ENCODE data around the gene GPC5. TPM values are rescaled to one million over a fixed set of nuclear protein-coding genes. Genes with fewer than 3 reads are reported as not detected.

Gene GPC5
- total RNA-seq, 1 donor from 2014 or later = 0.28 TPM

- TF ChIP-seq CTCF (conservative IDR thresholded peaks at IDR 0.05) = no peak
- DNase-seq (ENCODE audit: low read depth, low spot score) = no peak
Observed at GRCh38 chr13:91574766-91575165, 176.3 kb downstream of the GPC5 start.

GRCh38 chr13:91576590-91576989, 178.2 kb downstream of the GPC5 start:
- Mint-ChIP-seq H3K4me3 (no peak overlapping the region), H3K36me3 (ENCODE audit: low read depth) (no peaks in the 10 kb centered on the region), H3K27ac (ENCODE audit: unreplicated experiment) (no peak overlapping the region), H3K9me3 (peaks cover 3% of the 10 kb centered on the region), H3K27me3 (ENCODE audit: low read depth) (no peaks in the 10 kb centered on the region), H3K4me1 (no peaks in the 10 kb centered on the region)
- TF ChIP-seq CTCF (conservative IDR thresholded peaks at IDR 0.05) = peak; percentile 58
- DNase-seq (ENCODE audit: low read depth, low spot score) = peak; percentile 4

More at GRCh38 chr13:91574766-91575165, 176.3 kb downstream of the GPC5 start:
- H3K9me3 Mint-ChIP-seq = no peaks in the 10 kb centered on the region
- H3K27me3 Mint-ChIP-seq (ENCODE audit: low read depth) = no peaks in the 10 kb centered on the region
- H3K4me1 Mint-ChIP-seq = no peaks in the 10 kb centered on the region
- H3K4me3 Mint-ChIP-seq = no peak overlapping the region
- no peaks in the 10 kb centered on the region for H3K36me3 Mint-ChIP-seq (ENCODE audit: low read depth)
- H3K27ac Mint-ChIP-seq (ENCODE audit: unreplicated experiment) = no peak overlapping the region

DNA sequence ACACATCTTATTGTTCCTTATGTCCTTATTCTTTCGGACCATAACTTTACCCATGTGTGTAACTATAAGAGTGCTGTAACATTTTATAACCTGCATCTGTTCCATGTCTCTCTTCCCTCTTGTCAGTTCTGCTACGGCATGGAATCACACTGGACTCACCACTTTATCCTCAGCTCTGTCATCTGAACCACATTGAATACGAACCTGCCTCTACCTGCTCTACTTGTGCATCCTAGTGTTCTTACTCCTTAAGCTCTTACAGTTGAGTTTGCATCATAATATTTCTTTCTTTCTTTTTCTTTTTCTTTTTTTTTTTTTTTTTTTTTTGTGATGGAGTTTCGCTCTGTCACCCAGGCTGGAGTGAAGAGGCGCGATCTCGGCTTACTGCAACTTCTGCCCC, 180.9 kb downstream of the GPC5 start:
- Mint-ChIP-seq H3K36me3 (ENCODE audit: low read depth) (no peaks in the 10 kb centered on the region), H3K9me3 (peaks cover 3% of the 10 kb centered on the region), H3K27me3 (ENCODE audit: low read depth) (no peaks in the 10 kb centered on the region), H3K27ac (ENCODE audit: unreplicated experiment) (no peak overlapping the region), H3K4me1 (no peaks in the 10 kb centered on the region), H3K4me3 (no peak overlapping the region)
- DNase-seq (ENCODE audit: low read depth, low spot score) = no peak
- no peak for TF ChIP-seq CTCF (conservative IDR thresholded peaks at IDR 0.05)

GRCh38 chr13:91580749-91581148, 182.3 kb downstream of the GPC5 start:
- no peak overlapping the region for H3K27ac Mint-ChIP-seq (ENCODE audit: unreplicated experiment)
- peaks cover 3% of the 10 kb centered on the region for H3K9me3 Mint-ChIP-seq
- DNase-seq (ENCODE audit: low read depth, low spot score) = no peak
- H3K36me3 Mint-ChIP-seq (ENCODE audit: low read depth) = no peaks in the 10 kb centered on the region
- H3K4me1 Mint-ChIP-seq = no peaks in the 10 kb centered on the region
- no peaks in the 10 kb centered on the region for H3K27me3 Mint-ChIP-seq (ENCODE audit: low read depth)
- H3K4me3 Mint-ChIP-seq = no peak overlapping the region
- TF ChIP-seq CTCF (conservative IDR thresholded peaks at IDR 0.05) = no peak

DNA sequence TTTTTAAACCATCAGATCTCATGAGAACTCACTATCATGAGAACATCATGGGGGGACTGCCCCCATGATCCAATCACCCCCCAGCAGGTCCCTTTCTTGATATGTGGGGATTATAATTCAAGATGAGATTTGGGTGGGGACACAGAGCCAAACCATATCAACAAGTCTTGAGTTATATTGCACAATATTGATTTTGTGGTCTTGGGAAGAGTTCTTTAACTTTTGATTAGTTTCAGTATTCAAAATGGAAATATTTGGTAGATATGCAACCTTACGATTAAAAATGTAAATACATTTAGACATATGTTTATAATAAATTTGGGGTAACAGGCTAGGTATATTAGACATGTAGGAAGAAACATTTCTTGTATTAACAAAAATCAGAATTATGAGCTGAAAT, 188.2 kb downstream of the GPC5 start:
- DNase-seq (ENCODE audit: low read depth, low spot score) = no peak
- no peak overlapping the region for H3K4me3 Mint-ChIP-seq
- H3K4me1 Mint-ChIP-seq = no peaks in the 10 kb centered on the region
- H3K9me3 Mint-ChIP-seq = no peaks in the 10 kb centered on the region
- H3K36me3 Mint-ChIP-seq (ENCODE audit: low read depth) = no peaks in the 10 kb centered on the region
- no peak for TF ChIP-seq CTCF (conservative IDR thresholded peaks at IDR 0.05)
- H3K27me3 Mint-ChIP-seq (ENCODE audit: low read depth) = no peaks in the 10 kb centered on the region
- H3K27ac Mint-ChIP-seq (ENCODE audit: unreplicated experiment) = no peak overlapping the region

GRCh38 chr13:91588541-91588940, 190.1 kb downstream of the GPC5 start:
- no peak for TF ChIP-seq CTCF (conservative IDR thresholded peaks at IDR 0.05)
- Mint-ChIP-seq H3K27ac (ENCODE audit: unreplicated experiment) (no peak overlapping the region), H3K4me3 (no peak overlapping the region), H3K36me3 (ENCODE audit: low read depth) (no peaks in the 10 kb centered on the region), H3K27me3 (ENCODE audit: low read depth) (no peaks in the 10 kb centered on the region), H3K4me1 (no peaks in the 10 kb centered on the region), H3K9me3 (no peaks in the 10 kb centered on the region)
- no peak for DNase-seq (ENCODE audit: low read depth, low spot score)
